GM19452 (cell line): ENCODE results near the gene AHNAK.
"Not testable (repeated sequence)": the region's sequence is repeated elsewhere in the genome, so short reads cannot be mapped to it uniquely, and the experiment has no call there.

Experiments
- ATAC-seq: cut with Tn5 transposase; IDR thresholded peaks from one replicate; pipeline ENCODE4 v1.9.1; 2021; ENCODE audit not compliant: unreplicated experiment

The AHNAK gene

DNA sequence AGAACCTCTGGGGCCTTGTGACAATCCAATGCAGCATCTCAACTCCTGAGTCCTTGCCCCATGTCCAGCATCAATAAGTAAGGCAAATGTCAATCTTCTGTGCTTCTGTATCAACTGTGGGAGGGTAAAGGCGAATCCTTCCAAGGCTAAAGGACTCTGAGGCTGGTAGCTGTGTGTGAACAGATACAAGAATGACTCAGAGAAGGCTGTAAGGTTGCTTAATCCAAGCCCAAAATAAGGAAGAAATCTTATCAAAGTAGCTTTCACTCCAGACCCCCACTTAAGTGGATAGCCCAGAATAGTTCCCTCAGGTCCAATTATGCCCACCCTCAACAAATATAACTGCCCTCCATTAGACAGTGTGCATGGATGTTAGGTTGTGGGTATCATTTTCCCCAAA lies 155.9 kb downstream of the AHNAK start:
- no peak for ATAC-seq

DNA sequence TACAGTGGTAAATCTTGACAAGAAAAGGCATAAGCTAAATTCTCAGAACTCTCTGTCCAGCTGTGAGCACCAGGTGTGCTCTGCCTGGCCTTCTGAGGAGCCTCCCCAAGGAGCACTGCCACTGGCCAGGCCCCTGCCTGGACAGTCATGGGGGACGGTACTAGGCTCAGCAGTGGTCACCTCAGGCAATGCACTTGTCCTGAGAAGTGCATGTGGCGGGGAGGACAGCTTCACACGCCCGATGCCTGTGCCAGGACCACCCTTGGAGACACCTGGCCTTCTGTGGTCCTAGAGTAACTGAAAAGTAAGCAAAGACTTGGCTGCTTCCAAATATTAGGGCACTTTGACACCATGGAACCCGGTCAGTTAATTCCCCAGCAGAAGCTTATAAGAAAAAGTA lies 156.4 kb downstream of the AHNAK start:
- ATAC-seq: no peak

DNA sequence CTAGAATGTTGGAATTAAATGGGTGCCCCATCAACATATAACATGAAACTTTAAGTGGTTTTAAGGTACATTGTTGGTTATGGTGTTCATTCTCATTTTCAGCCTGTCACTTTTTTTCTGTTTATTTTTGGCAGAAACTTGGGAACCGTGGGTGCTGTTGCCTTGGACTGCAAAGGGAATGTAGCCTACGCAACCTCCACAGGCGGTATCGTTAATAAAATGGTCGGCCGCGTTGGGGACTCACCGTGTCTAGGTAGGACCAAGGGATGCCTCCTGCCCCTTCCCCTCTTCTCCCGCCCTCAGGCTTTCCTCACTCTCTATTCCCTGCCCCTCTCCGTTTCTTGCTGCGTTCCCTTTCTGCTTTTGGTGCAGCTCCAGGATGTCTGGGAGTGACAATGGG lies 157.6 kb downstream of the AHNAK start:
- ATAC-seq: no peak

DNA sequence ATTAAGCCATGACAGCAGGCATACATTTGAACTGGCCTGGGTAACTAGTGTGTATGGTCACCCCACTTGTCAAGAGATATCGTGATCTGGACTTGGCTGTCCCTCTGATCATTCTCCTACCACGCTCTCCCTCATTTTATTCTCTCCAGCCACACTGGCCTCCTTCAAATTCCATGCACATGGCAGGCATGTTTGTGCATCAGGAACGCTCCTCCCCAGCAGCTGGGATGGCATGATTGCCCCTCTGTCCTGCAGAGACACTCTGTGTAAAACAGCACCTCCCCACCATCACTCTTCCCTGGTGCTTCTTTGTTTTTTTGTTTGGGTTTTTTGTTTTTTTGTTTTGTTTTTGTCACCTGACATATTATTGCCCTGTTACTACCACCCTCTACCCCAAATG lies 159.2 kb downstream of the AHNAK start:
- no peak for ATAC-seq

DNA sequence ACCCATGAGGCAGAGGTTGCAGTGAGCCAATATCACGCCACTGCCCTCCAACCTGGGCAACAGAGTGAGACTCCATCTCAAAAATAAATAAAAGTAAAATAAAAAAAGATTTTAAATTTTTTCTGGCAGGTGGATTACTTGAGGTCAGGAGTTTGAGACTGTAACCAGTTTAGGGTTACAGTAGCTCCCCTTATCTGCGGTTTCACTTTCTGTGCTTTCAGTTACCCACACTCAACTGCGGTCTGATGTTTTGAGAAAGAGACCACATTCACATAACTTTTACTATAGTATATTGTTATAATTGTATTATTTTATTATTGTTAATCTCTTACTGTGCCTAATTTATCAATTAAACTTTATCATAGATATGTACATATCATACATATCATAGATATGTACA lies 160.5 kb downstream of the AHNAK start:
- ATAC-seq: not testable (repeated sequence)

DNA sequence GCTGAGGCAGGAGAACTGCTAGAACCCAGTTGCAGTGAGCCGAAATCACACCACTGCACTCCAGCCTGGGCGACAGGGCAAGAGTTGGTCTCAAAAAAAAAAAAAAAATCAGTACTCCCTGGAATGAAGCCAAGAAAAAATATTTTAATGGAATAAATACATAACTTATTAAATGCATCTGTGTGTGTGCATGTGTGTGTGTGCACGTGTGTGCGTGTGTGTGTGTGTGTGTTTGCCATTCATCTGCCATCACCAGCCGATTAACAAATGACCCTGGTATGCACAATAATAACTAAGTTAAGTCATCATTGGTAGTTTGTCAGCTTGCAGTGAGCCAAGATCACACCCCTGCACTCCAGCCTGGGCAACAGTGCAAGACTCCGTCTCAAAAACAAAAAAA lies 162.8 kb downstream of the AHNAK start:
- ATAC-seq: no peak
